GM11168 (cell line): ENCODE results near the gene HOXA10.

ENCODE experiments used
- in situ Hi-C: fragments of 300-500 bp; cut with MboI; formaldehyde crosslinking; loops from one replicate; pipeline ENCODE4 v1.12.0; 2022; ENCODE audit warnings: low sequenced_read_pairs; ENCODE audit not compliant: unreplicated experiment

The HOXA10 gene

DNA sequence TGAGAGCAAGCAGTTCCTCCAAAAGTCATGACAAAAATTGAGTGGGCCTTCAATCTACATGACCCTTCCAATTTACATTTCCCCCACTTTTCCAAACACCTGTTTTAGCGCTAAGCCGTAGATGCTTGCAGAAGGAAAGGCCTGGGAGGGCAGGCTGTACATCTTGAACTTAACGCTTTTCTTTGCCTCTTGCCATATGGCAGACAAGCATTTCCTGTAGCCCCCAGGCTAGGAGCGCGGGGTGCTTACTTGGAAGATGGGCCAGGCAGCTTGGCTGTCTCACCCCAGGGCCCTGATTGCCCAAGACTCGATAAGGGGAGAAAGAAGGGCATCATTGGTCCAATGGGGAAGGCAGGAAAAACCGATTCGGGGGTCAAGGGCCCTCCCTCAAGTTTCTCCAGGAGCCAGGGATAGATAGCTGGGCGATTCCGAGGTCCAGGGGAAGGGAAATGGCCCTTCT is 1.8 kb downstream of the HOXA10 start:
- in situ Hi-C loops = no loop called here

DNA sequence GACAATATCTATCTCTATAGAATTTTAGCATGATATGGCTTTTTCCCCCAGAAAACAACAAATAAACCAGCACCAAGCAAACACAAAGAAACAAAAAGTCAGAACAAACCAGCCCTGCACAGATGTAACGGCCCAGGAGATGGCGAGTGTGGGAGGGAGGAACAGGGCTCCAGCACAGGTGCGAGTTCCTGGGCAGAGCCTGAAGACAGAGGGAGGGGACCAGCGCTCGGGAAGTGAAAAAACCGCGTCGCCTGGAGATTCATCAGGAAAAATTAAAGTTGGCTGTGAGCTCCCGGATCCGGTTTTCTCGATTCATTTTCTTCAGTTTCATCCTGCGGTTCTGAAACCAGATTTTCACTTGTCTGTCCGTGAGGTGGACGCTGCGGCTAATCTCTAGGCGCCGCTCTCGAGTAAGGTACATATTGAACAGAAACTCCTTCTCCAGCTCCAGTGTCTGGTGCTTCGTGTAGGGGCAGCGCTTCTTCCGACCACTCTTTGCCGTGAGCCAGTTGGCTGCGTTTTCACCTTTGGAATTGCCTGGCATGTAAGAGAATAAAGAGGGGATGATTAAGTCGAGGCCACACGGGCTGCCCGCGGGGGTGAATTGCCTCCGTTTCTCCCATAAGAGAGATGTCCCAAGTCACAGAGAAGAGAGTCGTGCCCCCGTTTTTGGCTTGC is 2.3 kb downstream of the HOXA10 start:
- in situ Hi-C loops = no loop called here

DNA sequence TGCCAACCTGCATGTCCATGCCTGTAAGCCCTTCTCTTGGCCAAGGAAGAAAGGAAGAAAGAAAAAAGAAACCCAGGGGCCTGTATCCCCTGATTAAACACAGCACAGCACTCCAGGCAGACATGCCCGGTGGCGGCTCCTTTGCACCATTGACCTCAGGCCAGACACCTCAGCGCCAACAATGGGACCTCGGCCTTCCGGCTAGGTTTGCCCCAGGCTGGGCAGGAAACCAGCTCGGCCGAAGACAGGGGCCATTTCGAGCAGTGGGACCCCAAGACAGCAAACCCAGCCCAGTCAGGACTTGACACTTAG is 2.8 kb downstream of the HOXA10 start:
- in situ Hi-C loops = no loop called here

DNA sequence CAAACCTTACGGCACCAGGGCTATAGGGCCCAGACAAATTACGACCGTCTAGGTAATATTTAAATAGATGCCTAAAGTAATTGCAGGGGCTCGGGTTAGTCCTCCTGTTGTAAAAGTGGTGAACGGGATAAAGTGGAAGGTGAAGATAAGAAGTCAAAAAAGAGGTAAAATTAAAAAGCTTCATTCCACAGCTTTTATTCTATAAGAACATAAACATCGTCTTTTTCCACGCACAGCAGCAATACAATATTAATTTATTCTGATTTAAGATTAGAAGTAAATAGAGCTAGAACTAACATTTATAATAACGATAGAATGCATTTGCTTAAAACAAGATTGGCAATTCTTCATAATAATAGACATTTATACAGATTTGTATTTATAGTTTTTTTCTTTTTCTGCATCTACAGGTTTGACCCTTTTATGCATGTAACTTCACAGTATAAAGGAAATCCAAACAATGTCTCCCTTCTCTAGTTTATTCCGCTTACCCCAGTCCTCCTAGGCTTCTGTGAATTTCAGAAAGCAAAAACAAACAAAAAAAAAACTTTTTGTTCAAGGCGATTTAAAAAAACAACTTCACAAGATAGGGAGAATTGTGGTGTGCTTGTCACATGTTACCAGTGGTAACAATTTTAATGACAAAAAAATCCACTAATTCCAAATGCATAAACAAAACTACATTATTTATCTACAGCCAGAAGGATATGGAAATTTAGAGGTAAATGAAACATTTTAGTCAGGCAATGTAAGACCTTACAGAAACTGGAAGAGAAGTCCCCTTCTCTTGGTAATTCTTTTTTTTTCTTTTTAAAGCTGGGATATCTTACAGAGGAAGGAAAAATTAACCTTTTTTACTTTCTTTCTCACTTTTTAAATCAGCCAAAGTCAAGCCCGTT is 3.4 kb downstream of the HOXA10 start:
- in situ Hi-C loops = no loop called here

DNA sequence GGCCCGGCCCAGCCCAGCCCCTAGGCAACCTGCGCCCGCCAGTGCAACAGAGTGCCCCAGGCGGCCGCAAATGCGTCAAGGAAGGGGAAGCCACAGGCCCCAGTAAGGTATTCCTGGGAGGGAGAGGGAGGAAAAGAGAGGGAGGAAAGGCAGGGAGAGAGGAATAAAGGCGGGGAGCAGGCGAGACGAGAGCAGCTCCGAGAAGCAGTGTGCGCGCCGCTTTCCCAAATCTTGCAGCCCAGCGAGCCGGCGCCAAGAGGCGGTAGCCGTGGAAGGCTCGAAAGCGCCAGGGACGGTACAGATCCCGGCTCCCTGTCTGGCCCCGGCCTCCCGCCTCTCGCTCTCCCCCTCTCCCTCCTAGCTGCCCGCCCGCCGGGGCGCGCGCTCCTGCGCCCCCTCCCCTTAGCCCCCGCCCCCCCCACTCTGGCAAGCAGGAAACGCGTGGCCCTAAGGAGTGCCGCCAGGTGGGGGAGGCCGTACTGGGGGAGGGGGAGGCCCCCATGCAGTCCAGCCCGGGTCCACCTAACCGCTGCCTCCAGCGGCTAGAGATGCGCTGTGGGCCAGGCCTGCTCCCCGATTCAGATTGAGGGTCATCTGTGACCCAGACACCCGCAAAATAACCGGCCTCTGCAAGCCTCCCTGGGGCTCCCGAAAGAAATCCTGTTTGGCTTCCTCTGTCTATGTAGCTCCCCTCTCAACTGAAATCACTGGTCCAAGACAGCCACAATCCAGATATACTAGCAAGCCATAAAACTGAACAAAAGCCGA is 4.3 kb downstream of the HOXA10 start:
- in situ Hi-C loops = no loop called here

DNA sequence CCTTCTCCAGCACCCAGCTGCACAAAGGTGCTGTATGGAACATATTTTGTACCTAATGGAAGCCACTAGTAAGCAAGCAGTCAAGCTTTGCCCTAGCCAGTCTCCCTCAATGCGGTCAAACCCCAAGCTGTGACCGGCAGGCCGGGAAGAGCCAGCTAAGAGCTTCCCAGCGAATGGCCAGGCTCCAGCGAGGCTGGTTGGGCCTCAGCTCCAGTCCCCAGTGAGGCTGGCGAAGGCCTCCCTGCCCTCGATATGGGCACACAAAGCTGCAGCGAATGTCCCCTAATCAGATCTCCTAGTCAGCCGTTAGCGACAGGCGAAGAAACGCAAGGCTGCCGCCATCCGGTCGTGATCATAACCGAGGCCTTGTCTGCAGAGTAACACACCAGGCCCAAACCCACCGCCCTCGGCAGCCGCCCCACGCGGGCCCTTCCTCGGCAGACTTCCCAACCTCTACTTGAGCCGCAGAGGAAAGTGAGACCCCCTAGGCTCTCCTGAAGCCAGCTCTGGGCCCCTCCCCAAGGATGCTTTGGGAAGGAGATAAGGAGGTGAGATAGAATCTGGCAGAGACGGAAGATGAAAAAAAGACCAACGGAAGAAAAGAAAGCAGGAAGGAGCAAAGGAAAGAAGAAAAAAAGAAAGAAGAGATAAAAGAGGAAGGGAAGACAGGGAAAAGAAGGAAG is 5.7 kb downstream of the HOXA10 start:
- in situ Hi-C loops = no loop called here

DNA sequence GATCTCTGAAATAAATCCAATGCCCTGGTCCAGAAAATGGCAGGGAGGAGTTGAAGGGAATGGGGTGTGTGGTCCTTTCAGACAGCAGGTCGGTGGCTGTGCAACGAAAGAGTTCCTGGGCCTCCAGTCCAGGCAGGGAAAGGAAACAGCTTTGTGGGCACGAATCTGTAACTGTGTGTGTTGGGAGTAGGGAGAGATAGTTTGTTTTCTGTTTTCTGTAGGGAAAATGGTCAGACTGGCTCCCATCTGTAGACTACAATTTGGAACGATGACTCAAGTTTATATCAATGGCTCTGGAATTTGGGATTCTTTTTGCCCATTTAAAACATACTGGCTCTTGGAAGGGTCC is 6.2 kb downstream of the HOXA10 start:
- in situ Hi-C loops = no loop called here

DNA sequence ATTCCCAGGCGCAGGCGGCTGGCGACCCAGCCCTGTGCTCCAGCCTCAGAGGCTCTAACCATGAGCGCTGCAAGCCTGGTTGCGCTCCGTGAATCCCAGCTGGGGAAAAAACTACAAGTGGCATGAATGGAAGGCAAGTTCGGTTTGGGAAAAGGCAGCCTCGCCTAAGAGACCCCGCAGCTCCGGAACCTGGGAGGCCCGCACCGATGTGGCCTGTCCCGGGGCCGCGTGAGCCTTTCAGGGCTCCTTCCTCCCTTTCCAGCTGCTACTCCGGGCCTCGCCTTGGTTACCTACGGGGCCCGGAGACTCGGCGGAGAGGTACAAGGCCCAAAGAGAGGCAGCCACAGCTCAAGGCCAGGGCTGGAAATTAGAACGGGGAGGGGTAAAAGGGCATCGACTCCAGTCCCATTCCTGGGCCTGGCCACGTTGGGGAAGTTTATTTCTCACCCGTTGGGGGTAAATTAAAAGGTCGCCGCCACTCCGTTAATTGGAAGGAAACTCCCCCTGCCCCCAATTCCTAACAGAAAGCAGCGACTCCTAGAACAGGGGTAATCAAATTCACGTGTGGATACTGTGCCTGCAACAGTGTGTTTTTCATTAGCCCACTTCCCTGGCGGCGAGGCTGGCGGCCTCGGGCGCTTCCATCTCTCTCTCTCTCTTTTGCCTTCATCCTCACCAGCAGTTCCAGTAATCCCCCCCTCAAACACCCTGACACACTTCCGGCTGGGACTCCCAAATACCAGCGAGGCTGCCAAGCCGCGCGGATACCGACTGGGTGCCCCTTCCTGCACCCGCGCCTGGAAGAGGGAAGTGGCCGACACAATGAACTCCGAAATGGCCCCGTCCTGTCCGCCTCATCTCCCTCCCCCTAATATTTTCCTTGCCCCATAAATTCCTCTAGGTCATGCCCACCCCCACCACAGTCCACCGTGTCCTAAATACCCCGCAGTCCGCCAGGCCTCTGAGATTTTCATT is 7.3 kb downstream of the HOXA10 start:
- in situ Hi-C loops = no loop called here

DNA sequence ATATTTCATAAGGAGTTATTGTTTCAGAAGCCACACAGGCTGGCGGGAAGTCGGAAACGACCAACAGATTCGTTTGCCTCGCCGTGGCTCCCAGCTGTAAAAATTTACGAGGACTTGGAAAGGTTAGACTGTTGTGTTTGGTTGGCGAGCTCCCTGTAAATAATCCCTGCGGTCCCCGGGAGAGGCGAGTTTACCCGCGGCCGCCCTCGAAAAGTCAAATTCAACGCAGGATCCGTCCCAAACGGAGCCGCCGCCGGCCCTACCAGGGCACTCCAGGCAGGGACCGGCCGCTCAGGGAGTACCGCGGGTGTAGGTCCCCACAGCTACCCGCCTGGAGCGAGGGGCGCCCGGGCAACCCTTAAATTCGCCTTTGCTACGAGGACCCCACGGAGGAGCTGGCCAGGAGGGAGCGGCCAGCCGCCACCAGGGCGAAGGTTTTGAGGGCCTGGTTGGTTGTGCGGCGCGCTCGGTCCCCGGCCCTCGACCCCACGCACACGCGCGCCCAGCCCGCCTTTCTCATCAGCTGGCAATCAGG is 8.1 kb downstream of the HOXA10 start:
- in situ Hi-C loops = no loop called here

DNA sequence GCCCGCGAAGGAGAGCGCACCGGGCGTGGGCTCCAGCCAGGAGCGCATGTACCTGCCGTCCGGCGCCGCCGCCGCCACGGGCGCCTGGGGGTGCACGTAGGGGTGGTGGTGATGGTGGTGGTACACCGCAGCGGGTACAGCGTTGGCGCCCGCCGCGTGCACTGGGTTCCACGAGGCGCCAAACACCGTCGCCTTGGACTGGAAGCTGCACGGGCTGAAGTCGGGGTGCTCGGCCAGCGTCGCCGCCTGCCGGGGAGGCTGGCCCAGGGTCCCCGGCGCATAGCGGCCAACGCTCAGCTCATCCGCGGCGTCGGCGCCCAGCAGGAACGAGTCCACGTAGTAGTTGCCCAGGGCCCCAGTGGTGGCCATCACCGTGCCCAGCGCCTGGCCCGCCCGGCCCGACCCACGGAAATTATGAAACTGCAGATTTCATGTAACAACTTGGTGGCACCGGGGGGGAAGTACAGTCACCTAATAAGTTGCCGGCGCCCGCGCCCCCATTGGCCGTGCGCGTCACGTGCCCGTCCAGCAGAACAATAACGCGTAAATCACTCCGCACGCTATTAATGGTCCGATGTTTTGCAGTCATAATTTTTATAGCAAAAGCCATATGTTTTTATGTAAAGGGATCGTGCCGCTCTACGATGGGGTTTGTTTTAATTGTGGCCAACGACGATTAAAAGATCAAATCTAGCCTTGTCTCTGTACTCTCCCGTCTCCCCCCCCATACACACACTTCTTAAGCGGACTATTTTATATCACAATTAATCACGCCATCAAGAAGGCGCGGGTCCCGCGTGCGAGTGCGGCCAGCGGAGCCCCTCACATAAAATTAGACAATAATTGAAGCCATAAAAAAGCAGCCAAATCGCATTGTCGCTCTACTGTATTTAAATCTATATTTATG is 8.8 kb downstream of the HOXA10 start, which contains the start of gene HOXA9:
Gene HOXA9, minus strand, starts transcription at position 449 of the 907 bp plus-strand sequence. Its CDS starts 80 bp downstream, at position 369.
- in situ Hi-C loops = no loop called here

DNA sequence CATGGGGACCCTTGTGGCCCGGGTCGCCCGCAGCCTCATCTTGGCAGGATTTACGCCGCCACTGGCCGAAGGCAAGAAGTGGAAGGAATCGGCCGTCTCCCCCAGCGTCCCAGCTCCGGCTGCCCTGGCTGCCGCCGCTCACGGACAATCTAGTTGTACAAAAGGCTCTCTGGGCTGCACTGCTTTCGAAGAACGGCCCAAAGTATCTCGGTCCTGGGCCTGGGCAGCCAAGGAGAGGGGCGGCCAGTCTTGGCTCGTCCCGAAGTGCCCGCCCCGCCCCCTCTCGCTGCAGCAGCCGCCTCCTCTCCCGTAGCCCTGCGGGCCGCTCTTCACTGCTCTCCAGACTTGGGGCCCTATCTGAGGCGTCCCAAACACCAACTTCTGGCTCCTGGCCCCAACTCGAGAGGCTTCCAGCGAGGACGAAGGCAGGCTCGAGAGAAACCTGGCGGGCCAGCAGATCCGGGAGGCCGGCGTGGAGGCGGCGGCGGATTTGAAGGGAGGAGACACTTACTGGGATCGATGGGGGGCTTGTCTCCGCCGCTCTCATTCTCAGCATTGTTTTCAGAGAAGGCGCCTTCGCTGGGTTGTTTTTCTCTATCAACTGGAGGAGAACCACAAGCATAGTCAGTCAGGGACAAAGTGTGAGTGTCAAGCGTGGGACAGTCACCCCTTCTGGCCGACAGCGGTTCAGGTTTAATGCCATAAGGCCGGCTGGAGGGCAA is 9.6 kb downstream of the HOXA10 start:
- in situ Hi-C loops = no loop called here

DNA sequence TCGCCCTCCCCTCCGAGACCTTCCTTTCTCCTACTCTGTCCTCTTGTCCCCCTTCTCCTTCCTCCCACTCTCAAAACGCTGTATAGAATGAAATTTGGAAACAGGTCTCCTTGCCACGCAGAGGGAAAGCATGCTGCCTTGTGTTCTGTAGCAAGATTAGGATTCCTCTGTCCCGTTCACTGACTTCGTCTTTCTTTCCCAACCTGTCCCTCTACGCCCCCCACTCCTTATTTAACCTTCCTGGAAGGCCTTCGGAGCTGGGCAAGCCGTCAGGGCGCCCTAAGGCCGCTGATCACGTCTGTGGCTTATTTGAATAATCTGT is 10.1 kb downstream of the HOXA10 start:
- in situ Hi-C loops = no loop called here

DNA sequence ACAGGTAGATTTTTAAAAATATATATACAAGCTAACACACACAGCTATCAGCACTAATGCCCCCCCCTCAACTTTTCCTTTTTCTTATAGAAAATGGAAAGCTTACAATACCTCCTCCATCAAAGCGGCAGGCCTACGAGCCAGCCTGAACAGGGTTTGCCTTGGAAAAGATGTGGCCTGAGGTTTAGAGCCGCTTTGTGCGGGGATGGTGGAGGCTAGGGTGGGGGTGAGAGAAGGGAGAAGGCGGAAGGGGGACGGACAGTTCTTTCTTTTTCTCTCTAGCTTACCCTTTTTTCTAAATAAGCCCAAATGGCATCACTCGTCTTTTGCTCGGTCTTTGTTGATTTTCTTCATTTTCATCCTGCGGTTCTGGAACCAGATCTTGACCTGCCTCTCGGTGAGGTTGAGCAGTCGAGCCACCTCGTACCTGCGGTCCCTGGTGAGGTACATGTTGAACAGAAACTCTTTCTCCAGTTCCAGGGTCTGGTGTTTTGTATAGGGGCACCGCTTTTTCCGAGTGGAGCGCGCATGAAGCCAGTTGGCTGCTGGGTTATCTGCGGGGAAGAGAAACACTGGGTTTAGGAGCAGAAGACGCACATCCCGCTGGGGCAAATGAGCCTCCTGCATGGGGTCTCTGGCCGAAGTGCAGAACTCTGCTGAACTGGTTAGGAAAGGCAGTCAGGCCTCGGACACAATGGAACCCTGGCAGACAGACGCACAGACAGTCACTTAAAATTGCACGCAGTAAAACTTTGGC is 10.7 kb downstream of the HOXA10 start:
- in situ Hi-C loops = no loop called here

DNA sequence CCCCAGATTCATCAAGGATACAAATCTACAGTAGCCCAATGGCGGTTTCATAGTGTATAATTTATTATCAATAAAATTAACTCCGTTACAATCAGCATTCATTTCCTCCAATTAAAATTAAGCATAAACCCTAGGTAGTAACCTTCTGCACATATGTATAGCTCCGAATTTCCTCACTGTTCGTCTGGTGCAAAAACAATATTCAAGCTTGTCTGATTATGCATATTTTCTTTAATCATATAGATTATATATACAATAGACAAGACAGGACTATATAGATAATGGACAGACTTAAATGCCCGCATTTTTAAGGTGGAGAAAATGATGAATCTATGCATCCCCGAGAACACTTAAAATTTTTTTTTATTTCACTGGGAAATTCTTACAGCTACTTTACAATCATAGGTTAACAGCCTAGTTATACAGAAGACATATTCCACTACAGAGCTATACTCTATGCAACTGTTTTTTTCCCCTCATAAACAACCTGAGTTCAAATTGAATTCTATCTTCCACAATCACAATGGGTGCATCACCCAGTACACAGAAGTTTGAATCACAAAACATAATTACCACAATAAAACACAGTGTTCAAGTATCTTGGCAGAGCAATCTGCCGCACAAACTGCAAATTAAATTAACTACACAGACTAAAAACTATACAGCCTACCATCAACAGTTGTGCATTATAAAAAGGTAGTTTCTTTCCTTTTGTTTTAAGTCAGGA is 11.4 kb downstream of the HOXA10 start:
- in situ Hi-C loops = no loop called here

DNA sequence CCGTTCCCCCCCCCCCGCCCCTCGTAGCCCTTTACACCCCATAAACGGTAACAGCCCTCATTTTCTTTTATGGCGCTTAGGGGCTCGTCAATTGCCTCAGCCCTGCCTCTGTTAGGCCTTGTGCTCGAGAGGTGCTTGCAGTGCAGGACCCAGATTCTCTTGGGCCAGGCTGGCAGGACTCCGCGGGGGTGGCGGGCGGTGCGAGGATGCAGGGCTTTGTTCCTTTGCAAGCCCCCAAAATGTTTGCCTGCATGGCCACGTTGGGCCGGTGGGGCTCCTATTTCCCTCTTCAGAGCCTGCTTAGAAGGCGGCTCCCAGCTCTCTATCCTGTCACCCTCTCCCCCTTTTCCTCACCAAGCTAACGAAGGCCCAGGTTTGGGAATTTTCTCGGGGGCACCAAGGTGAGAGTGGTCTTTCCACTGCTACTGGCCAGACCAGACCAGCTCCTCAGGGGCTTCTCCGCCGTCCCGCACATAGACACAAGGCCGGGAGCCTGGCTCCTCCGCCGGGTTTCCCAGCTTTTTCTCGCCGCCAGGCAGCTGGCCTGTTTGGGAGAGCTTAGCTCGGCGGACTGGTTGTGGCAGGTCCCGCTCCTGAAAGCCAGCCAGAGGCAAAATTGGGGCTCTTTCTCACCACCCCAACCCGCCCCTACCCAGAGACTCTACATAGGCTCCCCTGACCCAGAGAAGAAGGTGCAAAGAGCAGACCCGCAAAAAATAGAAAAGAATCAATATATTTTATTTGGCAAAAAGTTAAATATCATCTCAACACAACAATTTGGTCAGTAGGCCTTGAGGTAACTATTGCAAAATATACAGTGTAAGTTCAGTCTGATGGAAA is 12.2 kb downstream of the HOXA10 start:
- in situ Hi-C loops = no loop called here
